CD14-positive monocyte (primary cell): ENCODE measurements around the gene DCLRE1B. TPM values are rescaled to one million over a fixed set of nuclear protein-coding genes. Genes with fewer than 3 reads are reported as not detected.
A peak's percentile ranks its signal among the peaks of the same experiment; 100 is the strongest.

ENCODE experiments used
- DNase-seq, 3 donors: peaks; one replicate each; pipeline ENCODE4 v3.0.0-alpha.2; 2011 to 2022
- H2AFZ ChIP-seq: 2 replicates; pipeline ENCODE4 v1.6.0; 2012; ENCODE audit warnings: mild to moderate bottlenecking, low read depth, low read length, inconsistent platforms; ENCODE audit not compliant: insufficient read depth, poor library complexity, severe bottlenecking
- H3K27ac ChIP-seq, 2 donors: 1 replicate in 1 of 2; 2 replicates in 1 of 2; pipeline ENCODE4 v1.5.1; 2012 to 2013; ENCODE audit warnings: low read length in 2 of 2, control low read depth in 1 of 2, inconsistent platforms in 1 of 2, low read depth in 1 of 2, mild to moderate bottlenecking in 1 of 2
- H3K27me3 ChIP-seq, 2 donors: one replicate each; pipeline versions ENCODE4 v1.6.0 to v1.6.1; 2011 to 2013; ENCODE audit warnings: low read length in 2 of 2; ENCODE audit not compliant: control insufficient read depth in 2 of 2, insufficient read depth in 2 of 2
- H3K36me3 ChIP-seq, 2 donors: replicated peaks in 1 of 2; 1 replicate in 1 of 2; 2 replicates in 1 of 2; pipeline versions ENCODE4 v1.5.1 to v1.6.1; 2012 to 2013; ENCODE audit warnings: low read length in 2 of 2, control low read depth in 1 of 2, inconsistent platforms in 1 of 2, mild to moderate bottlenecking in 1 of 2; ENCODE audit not compliant: insufficient read depth in 2 of 2, control insufficient read depth in 1 of 2
- H3K4me1 ChIP-seq, 2 donors: 1 replicate in 1 of 2; 2 replicates in 1 of 2; pipeline versions ENCODE4 v1.5.1 to v1.6.1; 2012 to 2013; ENCODE audit warnings: low read length in 2 of 2, control low read depth in 1 of 2, inconsistent platforms in 1 of 2, mild to moderate bottlenecking in 1 of 2, moderate library complexity in 1 of 2; ENCODE audit not compliant: insufficient read depth in 2 of 2, control insufficient read depth in 1 of 2
- H3K4me2 ChIP-seq: replicated peaks from 2 replicates; pipeline ENCODE3; 2012; ENCODE audit warnings: low read length, moderate library complexity, mild to moderate bottlenecking; ENCODE audit not compliant: poor library complexity, severe bottlenecking; ENCODE audit errors: extremely low read depth
- H3K4me3 ChIP-seq, 3 experiments: fragments of 200-600 bp in 1 of 3; sonication (generic) in 1 of 3; replicated peaks in 1 of 3; 1 replicate in 2 of 3; 2 replicates in 1 of 3; pipeline ENCODE4 v1.5.1; 2011 to 2013; ENCODE audit warnings: low read length in 3 of 3, mild to moderate bottlenecking in 3 of 3, control low read depth in 2 of 3, low read depth in 2 of 3, inconsistent platforms in 1 of 3, moderate library complexity in 1 of 3
- H3K79me2 ChIP-seq: 2 replicates; pipeline ENCODE4 v1.6.0; 2012; ENCODE audit warnings: mild to moderate bottlenecking, control low read depth, inconsistent platforms, low read length, moderate library complexity; ENCODE audit not compliant: insufficient read depth
- H3K9ac ChIP-seq: 2 replicates; pipeline ENCODE4 v1.6.0; 2017; ENCODE audit warnings: low read length, mild to moderate bottlenecking; ENCODE audit not compliant: insufficient read depth, poor library complexity, severe bottlenecking
- H3K9me3 ChIP-seq, 2 donors: replicated peaks in 1 of 2; 1 replicate in 1 of 2; 2 replicates in 1 of 2; pipeline versions ENCODE4 v1.5.1 to v1.6.1; 2012 to 2013; ENCODE audit warnings: low read length in 2 of 2, control low read depth in 1 of 2; ENCODE audit not compliant: control insufficient read depth in 1 of 2, insufficient read depth in 1 of 2
- H4K20me1 ChIP-seq: 2 replicates; pipeline ENCODE4 v1.6.0; 2012; ENCODE audit warnings: mild to moderate bottlenecking, low read length, control low read depth, moderate library complexity; ENCODE audit not compliant: insufficient read depth
- H3K27ac Mint-ChIP-seq, 7 donors: one replicate each; pipeline ENCODE4 v1.8.0; 2020; ENCODE audit warnings: mild to moderate bottlenecking in 7 of 7, mixed read lengths in 7 of 7, moderate library complexity in 6 of 7, inconsistent platforms in 2 of 7
- H3K27me3 Mint-ChIP-seq, 3 donors: one replicate each; pipeline ENCODE4 v1.8.0; 2021 to 2022; ENCODE audit warnings: low read depth in 3 of 3, mild to moderate bottlenecking in 3 of 3, mixed read lengths in 3 of 3, moderate library complexity in 3 of 3, inconsistent platforms in 1 of 3
- H3K36me3 Mint-ChIP-seq, 2 donors: one replicate each; pipeline ENCODE4 v1.8.0; 2020; ENCODE audit warnings: mixed read lengths in 2 of 2, inconsistent platforms in 1 of 2, mild to moderate bottlenecking in 1 of 2
- H3K4me1 Mint-ChIP-seq: one replicate; pipeline ENCODE4 v1.8.0; 2020; ENCODE audit warnings: mild to moderate bottlenecking, mixed read lengths
- H3K4me3 Mint-ChIP-seq, 2 donors: one replicate each; pipeline ENCODE4 v1.8.0; 2020; ENCODE audit warnings: mild to moderate bottlenecking in 2 of 2, mixed read lengths in 2 of 2, moderate library complexity in 1 of 2
- H3K9me3 Mint-ChIP-seq, 7 donors: one replicate each; pipeline ENCODE4 v1.8.0; 2020 to 2022; ENCODE audit warnings: mixed read lengths in 7 of 7, mild to moderate bottlenecking in 6 of 7, moderate library complexity in 6 of 7, inconsistent platforms in 2 of 7
- WGBS: methylation state at CpG from one replicate; pipeline ENCODE4 v1.1.5; 2013; ENCODE audit warnings: missing lambda C conversion rate; ENCODE audit not compliant: insufficient coverage; 5-methylcytosine and 5-hydroxymethylcytosine counted together
- intact Hi-C, 2 donors: fragments of 100-400 bp; cut with micrococcal nuclease; formaldehyde crosslinking; loops; one replicate each; pipeline versions ENCODE4 v1.15.0 to v1.15.1; 2023
- polyA plus RNA-seq, 3 donors: library from polyadenylated mRNA; depleted of rRNA in 1 of 3; unstranded in 2 of 3; stranded (reverse) in 1 of 3; fragments of 300-500 nt in 2 of 3; fragments of >200 nt in 1 of 3; fragmentation: Illumina TruSeq in 2 of 3; gene quantifications; 1 replicate in 2 of 3; 2 replicates in 1 of 3; pipeline ENCODE4 v1.2.3, GENCODE V29; 2012 to 2021
- TF ChIP-seq, protein P1 (sequence below): fragments of 200-600 bp; IDR thresholded peaks from one replicate; pipeline ENCODE4 v1.8.0; 2022; ENCODE audit warnings: antibody characterized with exemption, mild to moderate bottlenecking

Gene DCLRE1B
- polyA plus RNA-seq, 3 donors = 3.0 to 5.7 (median 4.5) TPM

DNA sequence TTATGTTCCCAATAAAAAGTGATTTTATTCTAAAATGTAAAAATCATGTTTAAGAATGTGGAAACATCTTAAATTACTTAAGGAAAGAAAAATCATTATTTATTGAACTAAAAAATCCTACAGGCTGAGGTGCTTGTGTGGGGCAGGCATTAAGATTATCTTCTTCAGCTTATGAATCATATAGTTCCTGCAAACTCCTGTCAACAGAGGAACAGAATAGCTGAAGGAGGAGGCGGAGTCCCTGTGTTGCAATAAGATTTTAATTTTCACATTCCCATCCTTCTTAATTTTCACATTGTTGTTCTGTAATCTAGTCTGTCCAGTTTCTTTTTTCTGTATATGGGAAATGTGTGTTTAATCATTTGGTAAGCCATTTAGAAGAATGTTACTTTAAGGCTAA lies 53.6 kb downstream of the DCLRE1B start:
- no CpG with 5 or more reads among the region's 1 CpG for WGBS
- Histone ChIP-seq H3K27me3 (no peaks in the 10 kb centered on the region), H3K27ac (no peak overlapping the region), H3K79me2 (peaks cover 66% of the 10 kb centered on the region), H3K4me3 (no peak overlapping the region), H2AFZ (no peak overlapping the region), H3K9me3 (no peaks in the 10 kb centered on the region), H3K4me2 (no peak overlapping the region), H3K4me1 (no peaks in the 10 kb centered on the region), H4K20me1 (peaks cover 30% of the 10 kb centered on the region), H3K36me3 (peaks cover 93 to 99% of the 10 kb centered on the region in 2 donors), H3K9ac (no peak overlapping the region)
- TF ChIP-seq, protein P1, sequence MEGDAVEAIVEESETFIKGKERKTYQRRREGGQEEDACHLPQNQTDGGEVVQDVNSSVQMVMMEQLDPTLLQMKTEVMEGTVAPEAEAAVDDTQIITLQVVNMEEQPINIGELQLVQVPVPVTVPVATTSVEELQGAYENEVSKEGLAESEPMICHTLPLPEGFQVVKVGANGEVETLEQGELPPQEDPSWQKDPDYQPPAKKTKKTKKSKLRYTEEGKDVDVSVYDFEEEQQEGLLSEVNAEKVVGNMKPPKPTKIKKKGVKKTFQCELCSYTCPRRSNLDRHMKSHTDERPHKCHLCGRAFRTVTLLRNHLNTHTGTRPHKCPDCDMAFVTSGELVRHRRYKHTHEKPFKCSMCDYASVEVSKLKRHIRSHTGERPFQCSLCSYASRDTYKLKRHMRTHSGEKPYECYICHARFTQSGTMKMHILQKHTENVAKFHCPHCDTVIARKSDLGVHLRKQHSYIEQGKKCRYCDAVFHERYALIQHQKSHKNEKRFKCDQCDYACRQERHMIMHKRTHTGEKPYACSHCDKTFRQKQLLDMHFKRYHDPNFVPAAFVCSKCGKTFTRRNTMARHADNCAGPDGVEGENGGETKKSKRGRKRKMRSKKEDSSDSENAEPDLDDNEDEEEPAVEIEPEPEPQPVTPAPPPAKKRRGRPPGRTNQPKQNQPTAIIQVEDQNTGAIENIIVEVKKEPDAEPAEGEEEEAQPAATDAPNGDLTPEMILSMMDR = no peak
- H3K27ac Mint-ChIP-seq = no peak overlapping the region
- intact Hi-C loops = loop anchor here in 1 of 2 donors (5.0 kb wide), 1 partner anchor 36 kb away; no protein-coding TSS in a partner anchor
- H3K27me3 Mint-ChIP-seq = no peaks in the 10 kb centered on the region
- H3K4me3 Mint-ChIP-seq = no peak overlapping the region
- DNase-seq = no peak
- H3K9me3 Mint-ChIP-seq = no peaks in the 10 kb centered on the region
- H3K36me3 Mint-ChIP-seq = peaks cover 82 to 83% of the 10 kb centered on the region in 2 donors
- peaks cover 11% of the 10 kb centered on the region for H3K4me1 Mint-ChIP-seq

DNA sequence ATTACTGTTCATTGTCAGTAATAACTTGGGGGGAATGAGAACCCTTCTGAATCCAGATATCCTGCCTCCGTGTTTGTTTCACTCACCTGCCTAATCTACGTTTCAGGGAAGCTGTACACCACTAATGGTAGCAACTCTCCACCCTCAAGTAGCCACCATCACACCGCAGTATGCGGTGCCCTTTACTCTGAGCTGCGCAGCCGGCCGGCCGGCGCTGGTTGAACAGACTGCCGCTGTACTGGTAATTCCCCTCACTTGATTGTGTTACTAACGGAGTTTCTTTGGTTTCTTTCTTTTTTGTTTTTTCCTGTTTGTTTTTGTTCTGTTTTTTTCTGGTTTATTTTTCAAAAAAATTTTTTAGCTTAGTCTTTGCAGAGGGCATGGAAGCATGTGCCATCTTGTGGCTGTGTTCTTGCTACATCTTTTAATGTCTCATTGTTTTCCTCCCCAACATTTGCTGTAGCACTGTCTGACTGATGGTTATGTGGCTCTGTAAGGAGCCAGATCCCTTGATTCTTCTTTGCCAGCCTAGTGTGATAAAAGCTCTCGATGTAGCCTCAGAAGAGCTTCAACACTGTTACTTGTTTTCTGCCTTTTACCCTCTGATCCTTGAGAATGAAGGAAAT lies 58.3 kb downstream of the DCLRE1B start:
- intact Hi-C loops = no loop called here
- Mint-ChIP-seq H3K27me3 (no peaks in the 10 kb centered on the region), H3K4me3 (no peak overlapping the region), H3K36me3 (peaks cover 81 to 88% of the 10 kb centered on the region in 2 donors), H3K27ac (peak overlapping the region in 3 of 7 donors; percentile 27 to 58 (median 27)), H3K9me3 (no peaks in the 10 kb centered on the region), H3K4me1 (peaks cover 7% of the 10 kb centered on the region)
- DNase-seq = no peak
- TF ChIP-seq, protein P1 = no peak
- peaks cover 32% of the 10 kb centered on the region for H3K79me2 ChIP-seq
- H3K4me2 ChIP-seq = no peak overlapping the region
- peak overlapping the region in 1 of 2 donors; percentile 9 for H3K27ac ChIP-seq
- peaks cover 42% of the 10 kb centered on the region for H4K20me1 ChIP-seq
- H3K9ac ChIP-seq = no peak overlapping the region
- no peaks in the 10 kb centered on the region for H3K9me3 ChIP-seq
- no peaks in the 10 kb centered on the region for H3K27me3 ChIP-seq
- no peak overlapping the region for H2AFZ ChIP-seq
- H3K4me3 ChIP-seq = no peak overlapping the region
- H3K36me3 ChIP-seq = peaks cover 94 to 99% of the 10 kb centered on the region in 2 donors
- 79% methylated on average over 6 of the region's 12 CpGs for WGBS
- no peaks in the 10 kb centered on the region for H3K4me1 ChIP-seq

Other genes with a start within 250 kb of the DCLRE1B start
- gene PHTF1, start 145.8 kb upstream of the DCLRE1B start, polyA plus RNA-seq = 10 to 100 TPM in 2 of 3 donors, 1 to 10 TPM in 1; 6.7 to 12.2 (median 11.1) TPM
- gene RSBN1, start 92.8 kb upstream of the DCLRE1B start, polyA plus RNA-seq = 1 to 10 TPM; 6.5 to 9.0 (median 8.9) TPM
- gene PTPN22, start 33.6 kb upstream of the DCLRE1B start, polyA plus RNA-seq = 10 to 100 TPM in 2 of 3 donors, 1 to 10 TPM in 1; 9.7 to 43.7 (median 29.7) TPM
- gene BCL2L15, start 17.7 kb upstream of the DCLRE1B start, polyA plus RNA-seq = under 1 TPM in 1 of 3 donors, not detected in 2; 0.73 TPM
- 10 to 100 TPM in 1 of 3 donors, 1 to 10 TPM in 2; 3.5 to 46.3 (median 6.1) TPM for gene AP4B1, start 527 bp upstream of the DCLRE1B start, polyA plus RNA-seq
- gene HIPK1, start 24.0 kb downstream of the DCLRE1B start, polyA plus RNA-seq = 10 to 100 TPM; 10.1 to 57.2 (median 14.8) TPM
- under 1 TPM; 0.08 to 0.37 (median 0.28) TPM for gene OLFML3, start 74.1 kb downstream of the DCLRE1B start, polyA plus RNA-seq
- under 1 TPM in 1 of 3 donors, not detected in 2; 0.01 TPM for gene SYT6, start 248.5 kb downstream of the DCLRE1B start, polyA plus RNA-seq